ENCODE results near the gene SMG6. TPM values are rescaled to one million over a fixed set of nuclear protein-coding genes. Genes with fewer than 3 reads are reported as not detected.
"Not testable (repeated sequence)": the region's sequence is repeated elsewhere in the genome, so short reads cannot be mapped to it uniquely, and the experiment has no call there.

The SMG6 gene
- total RNA-seq, 2 donors from 2014 or later = 33.2 to 82.9 TPM

GRCh38 chr17:2204393-2204792 is 99.2 kb downstream of the SMG6 start:
- H3K9me3 ChIP-seq = no peaks in the 10 kb centered on the region
- no peak for TF ChIP-seq CTCF (IDR thresholded peaks at IDR 0.05)
- no peak overlapping the region for H3K4me3 ChIP-seq
- no peak for DNase-seq (ENCODE audit: low spot score)
- H3K27me3 ChIP-seq (replicated peaks; ENCODE audit: insufficient read depth) = no peaks in the 10 kb centered on the region
- no peak for ATAC-seq (ENCODE audit: insufficient number of reproducible peaks, low FRiP score, low read depth)
- H3K36me3 ChIP-seq = no peaks in the 10 kb centered on the region
- peaks cover 3 to 35% of the 10 kb centered on the region in 2 donors for H3K4me1 ChIP-seq (ENCODE audit: control insufficient read depth in 1 of 2, low read depth in 2 of 2)
- no peak overlapping the region for H3K27ac ChIP-seq

GRCh38 chr17:2203818-2204217 is 99.8 kb downstream of the SMG6 start:
- H3K4me1 ChIP-seq (ENCODE audit: control insufficient read depth in 1 of 2, low read depth in 2 of 2) = peaks cover 3 to 35% of the 10 kb centered on the region in 2 donors
- H3K27me3 ChIP-seq (replicated peaks; ENCODE audit: insufficient read depth) = no peaks in the 10 kb centered on the region
- no peaks in the 10 kb centered on the region for H3K9me3 ChIP-seq
- H3K36me3 ChIP-seq = no peaks in the 10 kb centered on the region
- ATAC-seq (ENCODE audit: insufficient number of reproducible peaks, low FRiP score, low read depth) (no peak), DNase-seq (ENCODE audit: low spot score) (no peak)
- no peak overlapping the region for H3K27ac ChIP-seq
- no peak overlapping the region for H3K4me3 ChIP-seq
- TF ChIP-seq CTCF (IDR thresholded peaks at IDR 0.05) = no peak

- no peak for TF ChIP-seq CTCF (IDR thresholded peaks at IDR 0.05)
- no peak overlapping the region for H3K4me3 ChIP-seq
- no peaks in the 10 kb centered on the region for H3K27me3 ChIP-seq (replicated peaks; ENCODE audit: insufficient read depth)
- H3K27ac ChIP-seq = peak overlapping the region; percentile 10 to 36
- no peaks in the 10 kb centered on the region for H3K36me3 ChIP-seq
- DNase-seq (ENCODE audit: low spot score) (no peak), ATAC-seq (ENCODE audit: insufficient number of reproducible peaks, low FRiP score, low read depth) (no peak)
- H3K4me1 ChIP-seq (ENCODE audit: control insufficient read depth in 1 of 2, low read depth in 2 of 2) = peaks cover 3 to 32% of the 10 kb centered on the region in 2 donors
- no peaks in the 10 kb centered on the region for H3K9me3 ChIP-seq
These were observed 100.5 kb downstream of the SMG6 start for GRCh38 chr17:2202996-2203575.

DNA sequence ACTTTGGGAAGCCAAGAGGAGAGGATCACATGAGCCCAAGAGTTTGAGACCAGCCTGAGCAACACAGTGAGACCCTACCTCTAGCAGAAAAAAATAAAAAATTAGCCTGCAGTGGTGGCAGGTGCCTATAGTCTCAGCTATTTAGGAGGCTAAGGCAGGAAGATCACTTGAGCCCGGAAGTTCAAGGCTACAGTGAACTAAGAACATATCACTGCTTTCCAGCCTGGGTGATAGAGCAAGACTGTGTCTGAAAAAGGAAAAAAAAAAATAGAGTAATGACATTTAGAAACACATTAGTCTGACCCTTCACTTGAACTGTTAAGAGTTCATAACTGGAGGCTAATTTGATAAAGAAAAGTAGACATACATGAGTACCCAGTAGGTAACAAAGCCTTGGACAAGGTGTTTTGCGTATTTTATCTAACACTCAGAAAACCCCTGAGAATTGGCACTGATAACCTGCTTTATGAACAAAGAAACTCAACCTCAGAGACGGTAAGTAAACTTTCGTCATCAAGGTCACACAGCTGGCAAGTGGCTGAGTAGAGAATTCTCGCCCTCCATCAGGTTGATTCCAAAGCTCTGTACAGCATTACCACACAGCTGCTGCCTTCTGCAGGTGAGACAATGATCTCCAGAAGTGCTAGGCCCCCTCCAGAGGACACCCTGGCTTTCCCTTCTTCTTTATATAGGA is 101.1 kb downstream of the SMG6 start:
- no peak for ATAC-seq (ENCODE audit: insufficient number of reproducible peaks, low FRiP score, low read depth)

GRCh38 chr17:2199386-2199785 is 104.2 kb downstream of the SMG6 start:
- not testable (repeated sequence) for H3K36me3 ChIP-seq; ATAC-seq (ENCODE audit: insufficient number of reproducible peaks, low FRiP score, low read depth); H3K27ac ChIP-seq; DNase-seq (ENCODE audit: low spot score); H3K4me3 ChIP-seq; H3K27me3 ChIP-seq (replicated peaks; ENCODE audit: insufficient read depth); H3K9me3 ChIP-seq
- peaks cover 3 to 21% of the 10 kb centered on the region in 2 donors for H3K4me1 ChIP-seq (ENCODE audit: control insufficient read depth in 1 of 2, low read depth in 2 of 2)

More for the DNA sequence above, 101.1 kb downstream of the SMG6 start:
- Histone ChIP-seq H3K9me3 (no peaks in the 10 kb centered on the region), H3K4me1 (ENCODE audit: control insufficient read depth in 1 of 2, low read depth in 2 of 2) (peaks cover 3 to 26% of the 10 kb centered on the region in 2 donors), H3K36me3 (no peaks in the 10 kb centered on the region), H3K27me3 (replicated peaks; ENCODE audit: insufficient read depth) (no peaks in the 10 kb centered on the region), H3K4me3 (no peak overlapping the region), H3K27ac (peak overlapping the region; percentile 10 to 36)
- no peak for TF ChIP-seq CTCF (IDR thresholded peaks at IDR 0.05)
- DNase-seq (ENCODE audit: low spot score) = no peak

Data from thoracic aorta (tissue), 2 donors.